Thyroid gland (tissue), 4 donors: Measurements from ENCODE around the gene ALMS1. TPM values are rescaled to one million over a fixed set of nuclear protein-coding genes. Genes with fewer than 3 reads are reported as not detected.

Source experiments
- DNase-seq, 2 donors: peaks; one replicate each; pipeline ENCODE4 v3.0.0-alpha.2; 2019
- H3K27ac ChIP-seq, 3 donors: fragments of 200-600 bp; sonication (generic); 1 replicate in 2 of 3; 2 replicates in 1 of 3; pipeline ENCODE4 v1.5.1; 2016 to 2019; ENCODE audit warnings: mild to moderate bottlenecking in 1 of 3, moderate library complexity in 1 of 3
- H3K27me3 ChIP-seq: fragments of 200-600 bp; sonication (generic); one replicate; pipeline ENCODE4 v1.5.1; 2019
- H3K36me3 ChIP-seq, 2 donors: fragments of 200-600 bp; sonication (generic); one replicate each; pipeline ENCODE4 v1.5.1; 2016 to 2019
- H3K4me1 ChIP-seq, 2 donors: fragments of 200-600 bp; sonication (generic); one replicate each; pipeline ENCODE4 v1.5.1; 2017 to 2019
- H3K4me3 ChIP-seq, 3 donors: fragments of 200-600 bp; sonication (generic); replicated peaks in 1 of 3; 1 replicate in 2 of 3; 2 replicates in 1 of 3; pipeline ENCODE4 v1.5.1; 2016; ENCODE audit warnings: mild to moderate bottlenecking in 1 of 3
- H3K9me3 ChIP-seq: fragments of 200-600 bp; sonication (generic); one replicate; pipeline ENCODE4 v1.5.1; 2017
- CTCF ChIP-seq, 6 experiments: fragments of 200-600 bp in 3 of 6; fragments of 450-650 bp in 3 of 6; sonication (generic) in 3 of 6; IDR thresholded peaks; one replicate each; pipeline ENCODE4 v1.5.1; 2016 to 2019; ENCODE audit warnings: antibody characterized with exemption in 6 of 6, mild to moderate bottlenecking in 2 of 6, inconsistent platforms in 1 of 6, moderate library complexity in 1 of 6
- POLR2A ChIP-seq, 2 donors: fragments of 450-650 bp; IDR thresholded peaks; one replicate each; pipeline ENCODE4 v1.6.1; 2017; ENCODE audit warnings: antibody characterized with exemption in 2 of 2, mild to moderate bottlenecking in 2 of 2, moderate library complexity in 1 of 2
- whole genome bisulfite sequencing, 2 donors: methylation state at CpG; one replicate each; pipeline ENCODE4 v1.1.5; 2017; 5-methylcytosine and 5-hydroxymethylcytosine counted together
- intact Hi-C: fragments of 100-400 bp; cut with DNase I; formaldehyde crosslinking; loops from one replicate; pipeline ENCODE4 v1.15.1; 2023
- total RNA-seq, 4 donors: library from RNA; depleted of rRNA; stranded (reverse); fragments of >200 nt; gene quantifications; one replicate each; pipeline ENCODE4 v1.2.3, GENCODE V29; 2016

ALMS1 gene
- total RNA-seq, 4 donors from 2014 or later, result 38.7 to 66.6 (median 44.4) TPM

- WGBS, 2 donors, result 78 to 84% methylated on average over 2 of the region's 2 CpGs
- intact Hi-C loops, result no loop called here
- Histone ChIP-seq H3K27ac (no peak overlapping the region), H3K4me1 (no peaks in the 10 kb centered on the region), H3K4me3 (no peak overlapping the region), H3K9me3 (no peaks in the 10 kb centered on the region), H3K36me3 (no peaks in the 10 kb centered on the region), H3K27me3 (no peaks in the 10 kb centered on the region)
- DNase-seq, result no peak
- TF ChIP-seq CTCF (IDR thresholded peaks at IDR 0.05) (no peak), POLR2A (IDR thresholded peaks at IDR 0.05) (no peak)
These were observed 16.9 kb upstream of the ALMS1 start for GRCh38 chr2:73368781-73369180.

- no peaks in the 10 kb centered on the region for H3K9me3 ChIP-seq
- no peak for DNase-seq
- H3K4me1 ChIP-seq, result no peaks in the 10 kb centered on the region
- no peaks in the 10 kb centered on the region for H3K36me3 ChIP-seq
- H3K4me3 ChIP-seq, result no peak overlapping the region
- intact Hi-C loops, result loop anchor here (10.0 kb wide), 1 partner anchor 126 kb away; no protein-coding TSS in a partner anchor
- 77 to 82% methylated on average over 3 of the region's 3 CpGs for WGBS, 2 donors
- H3K27me3 ChIP-seq, result no peaks in the 10 kb centered on the region
- no peak for TF ChIP-seq POLR2A (IDR thresholded peaks at IDR 0.05)
- TF ChIP-seq CTCF (IDR thresholded peaks at IDR 0.05), result no peak
- H3K27ac ChIP-seq, result no peak overlapping the region
These were observed 15.3 kb upstream of the ALMS1 start for GRCh38 chr2:73370348-73370747.

GRCh38 chr2:73373344-73373743 is 12.3 kb upstream of the ALMS1 start:
- H3K27me3 ChIP-seq, result no peaks in the 10 kb centered on the region
- H3K27ac ChIP-seq, result no peak overlapping the region
- no peaks in the 10 kb centered on the region for H3K4me1 ChIP-seq
- 83 to 92% methylated on average over 2 of the region's 2 CpGs for WGBS, 2 donors
- H3K9me3 ChIP-seq, result no peaks in the 10 kb centered on the region
- H3K36me3 ChIP-seq, result no peaks in the 10 kb centered on the region
- no peak for DNase-seq
- intact Hi-C loops, result loop anchor here (10.0 kb wide), 1 partner anchor 129 kb away; no protein-coding TSS in a partner anchor
- no peak for TF ChIP-seq CTCF (IDR thresholded peaks at IDR 0.05)
- TF ChIP-seq POLR2A (IDR thresholded peaks at IDR 0.05), result no peak
- no peak overlapping the region for H3K4me3 ChIP-seq

- Histone ChIP-seq H3K4me3 (no peak overlapping the region), H3K9me3 (no peaks in the 10 kb centered on the region), H3K27me3 (no peaks in the 10 kb centered on the region), H3K36me3 (no peaks in the 10 kb centered on the region), H3K27ac (no peak overlapping the region), H3K4me1 (no peaks in the 10 kb centered on the region)
- no peak for TF ChIP-seq POLR2A (IDR thresholded peaks at IDR 0.05)
- intact Hi-C loops, result loop anchor here (10.0 kb wide), 1 partner anchor 129 kb away; no protein-coding TSS in a partner anchor
- DNase-seq, result no peak
- WGBS, 2 donors, result 76 to 83% methylated on average over 1 of the region's 1 CpG
These were observed 11.4 kb upstream of the ALMS1 start for GRCh38 chr2:73374269-73374668.

GRCh38 chr2:73376681-73377080 is 9.0 kb upstream of the ALMS1 start:
- 69 to 95% methylated on average over 2 of the region's 2 CpGs for WGBS, 2 donors
- H3K9me3 ChIP-seq, result no peaks in the 10 kb centered on the region
- no peaks in the 10 kb centered on the region for H3K27me3 ChIP-seq
- TF ChIP-seq POLR2A (IDR thresholded peaks at IDR 0.05) (no peak), CTCF (IDR thresholded peaks at IDR 0.05) (no peak)
- no peaks in the 10 kb centered on the region for H3K36me3 ChIP-seq
- H3K27ac ChIP-seq, result no peak overlapping the region
- intact Hi-C loops, result loop anchor here (10.0 kb wide), 1 partner anchor 132 kb away; no protein-coding TSS in a partner anchor
- DNase-seq, result no peak
- H3K4me1 ChIP-seq, result no peaks in the 10 kb centered on the region
- no peak overlapping the region for H3K4me3 ChIP-seq

- Histone ChIP-seq H3K9me3 (no peaks in the 10 kb centered on the region), H3K27ac (no peak overlapping the region), H3K4me3 (no peak overlapping the region), H3K36me3 (no peaks in the 10 kb centered on the region), H3K4me1 (peaks cover 11% of the 10 kb centered on the region in 2 donors), H3K27me3 (no peaks in the 10 kb centered on the region)
- 76% methylated on average over 3 of the region's 3 CpGs for WGBS, 2 donors
- TF ChIP-seq POLR2A (IDR thresholded peaks at IDR 0.05) (no peak), CTCF (IDR thresholded peaks at IDR 0.05) (no peak)
- intact Hi-C loops, result no loop called here
- no peak for DNase-seq
These were observed 2.6 kb upstream of the ALMS1 start for GRCh38 chr2:73383036-73383435.
